GM23338 (cell line): ENCODE measurements around the gene ETV1. TPM values are rescaled to one million over a fixed set of nuclear protein-coding genes. Genes with fewer than 3 reads are reported as not detected.
A peak's percentile ranks its signal among the peaks of the same experiment; 100 is the strongest.

Experiments used
- ATAC-seq: fragments of 200-7000 bp; cut with Tn5 transposase; 3 replicates; pipeline ENCODE4 v1.9.1; 2020
- DNase-seq: peaks from one replicate; pipeline ENCODE4 v3.0.0-alpha.2; 2015; ENCODE audit warnings: low spot score
- H2AFZ ChIP-seq: fragments of 200-600 bp; sonication (generic); 2 replicates; pipeline ENCODE4 v1.8.0; 2016; ENCODE audit warnings: antibody characterized with exemption, mild to moderate bottlenecking, moderate library complexity
- H3F3A ChIP-seq: fragments of 200-600 bp; sonication (generic); replicated peaks from 2 replicates; pipeline ENCODE4 v1.8.0; 2017; ENCODE audit warnings: antibody characterized with exemption, mixed run types, low read depth
- H3K27ac ChIP-seq: fragments of 200-600 bp; sonication (generic); 2 replicates; pipeline ENCODE4 v1.6.1; 2016; ENCODE audit warnings: low read depth
- H3K27me3 ChIP-seq: fragments of 200-600 bp; sonication (generic); 2 replicates; pipeline ENCODE4 v1.8.0; 2016; ENCODE audit warnings: mild to moderate bottlenecking, mixed run types, moderate library complexity; ENCODE audit not compliant: insufficient read depth
- H3K36me3 ChIP-seq: fragments of 200-600 bp; sonication (generic); 2 replicates; pipeline ENCODE4 v1.8.0; 2016; ENCODE audit warnings: mild to moderate bottlenecking; ENCODE audit not compliant: insufficient read depth
- H3K4me1 ChIP-seq: fragments of 200-600 bp; sonication (generic); 2 replicates; pipeline ENCODE4 v1.8.0; 2016; ENCODE audit warnings: mild to moderate bottlenecking, moderate library complexity; ENCODE audit not compliant: insufficient read depth
- H3K4me2 ChIP-seq: fragments of 200-600 bp; sonication (generic); 2 replicates; pipeline ENCODE4 v1.7.1; 2017; ENCODE audit warnings: mixed run types
- H3K4me3 ChIP-seq: fragments of 200-600 bp; sonication (generic); 2 replicates; pipeline ENCODE4 v1.6.1; 2016; ENCODE audit warnings: mixed run types
- H3K79me2 ChIP-seq: fragments of 200-600 bp; sonication (generic); replicated peaks from 2 replicates; pipeline ENCODE4 v1.8.0; 2017; ENCODE audit warnings: mild to moderate bottlenecking; ENCODE audit not compliant: insufficient read depth
- H3K9me2 ChIP-seq: fragments of 200-600 bp; sonication (generic); 2 replicates; pipeline ENCODE4 v1.8.0; 2017; ENCODE audit not compliant: insufficient read depth
- H4K20me1 ChIP-seq: fragments of 200-600 bp; sonication (generic); replicated peaks from 2 replicates; pipeline ENCODE4 v1.8.0; 2017; ENCODE audit warnings: mild to moderate bottlenecking; ENCODE audit not compliant: insufficient read depth
- H3K27ac Mint-ChIP-seq: 2 replicates; pipeline ENCODE4 v1.8.0; 2020; ENCODE audit warnings: inconsistent platforms, mild to moderate bottlenecking, moderate library complexity, mixed read lengths
- H3K27me3 Mint-ChIP-seq: 3 replicates; pipeline ENCODE4 v1.8.0; 2022; ENCODE audit warnings: low read depth, mild to moderate bottlenecking, moderate library complexity, mixed read lengths, inconsistent platforms; ENCODE audit not compliant: insufficient read depth, poor library complexity
- H3K36me3 Mint-ChIP-seq: 3 replicates; pipeline ENCODE4 v1.8.0; 2021; ENCODE audit warnings: low read depth, mild to moderate bottlenecking, inconsistent platforms, moderate library complexity, mixed read lengths
- H3K4me1 Mint-ChIP-seq: 3 replicates; pipeline ENCODE4 v1.8.0; 2020; ENCODE audit warnings: mild to moderate bottlenecking, inconsistent platforms, mixed read lengths
- H3K4me3 Mint-ChIP-seq: 3 replicates; pipeline ENCODE4 v1.8.0; 2021; ENCODE audit warnings: moderate library complexity, mild to moderate bottlenecking, inconsistent platforms, mixed read lengths
- H3K9me3 Mint-ChIP-seq: 3 replicates; pipeline ENCODE4 v1.8.0; 2020; ENCODE audit warnings: moderate library complexity, mild to moderate bottlenecking, inconsistent platforms, mixed read lengths
- CREB1 ChIP-seq: fragments of 250-450 bp; sonication (Bioruptor Pico); IDR thresholded peaks from 2 replicates; pipeline ENCODE4 v1.5.0; 2020; ENCODE audit warnings: low read depth, mild to moderate bottlenecking, moderate library complexity
- ETS1 ChIP-seq: IDR thresholded peaks from 2 replicates; pipeline ENCODE4 v1.6.1; 2016; ENCODE audit warnings: antibody characterized with exemption
- EZH2 ChIP-seq: fragments of 200-600 bp; sonication (generic); IDR thresholded peaks from one replicate; pipeline ENCODE4 v1.8.0; 2017; ENCODE audit warnings: antibody characterized with exemption, mild to moderate bottlenecking, low read depth; ENCODE audit not compliant: unreplicated experiment
- EZH2phosphoT487 ChIP-seq: fragments of 200-600 bp; sonication (generic); IDR thresholded peaks from one replicate; pipeline ENCODE4 v1.8.1; 2018; ENCODE audit warnings: antibody characterized with exemption; ENCODE audit not compliant: unreplicated experiment
- JUNB ChIP-seq: IDR thresholded peaks from one replicate; pipeline ENCODE4 v1.6.1; 2016; ENCODE audit warnings: antibody characterized with exemption; ENCODE audit not compliant: unreplicated experiment
- NANOG ChIP-seq: IDR thresholded peaks from 2 replicates; pipeline ENCODE4 v1.6.1; 2016; ENCODE audit warnings: antibody characterized with exemption, borderline replicate concordance
- POLR2AphosphoS5 ChIP-seq: IDR thresholded peaks from 2 replicates; pipeline ENCODE4 v1.6.1; 2016; ENCODE audit warnings: antibody characterized with exemption, low read depth
- REST ChIP-seq: IDR thresholded peaks from one replicate; pipeline ENCODE4 v1.6.1; 2018; ENCODE audit warnings: antibody characterized with exemption; ENCODE audit not compliant: unreplicated experiment
- ZNF114 ChIP-seq: fragments of 250-450 bp; sonication (Bioruptor Pico); IDR thresholded peaks from 2 replicates; pipeline ENCODE4 v1.5.0; 2020; ENCODE audit warnings: mild to moderate bottlenecking, moderate library complexity
- ZNF331 ChIP-seq: fragments of 250-450 bp; sonication (Bioruptor Pico); IDR thresholded peaks from 2 replicates; pipeline ENCODE4 v1.5.0; 2020; ENCODE audit warnings: low read depth, mild to moderate bottlenecking, moderate library complexity
- ZNF462 ChIP-seq: fragments of 250-450 bp; sonication (Bioruptor Pico); IDR thresholded peaks from 2 replicates; pipeline ENCODE4 v1.5.0; 2020; ENCODE audit warnings: mild to moderate bottlenecking, moderate library complexity
- polyA plus RNA-seq: library from polyadenylated mRNA; unstranded; fragments of >200 nt; fragmentation: Nextera tagmentation; extraction: Ambion mirVana; gene quantifications from 2 replicates; pipeline ENCODE4 v1.2.1, GENCODE V29; 2016
- total RNA-seq: library from RNA; depleted of rRNA; stranded (reverse); fragments of >200 nt; shearing (Covaris generic); gene quantifications from 2 replicates; pipeline ENCODE4 v1.2.3, GENCODE V29; 2014

The ETV1 gene
- total and polyA plus RNA-seq, 2 experiments from 2014 or later: 49.4 to 61.9 TPM

- no peak for TF ChIP-seq REST
- TF ChIP-seq ZNF331 (CRISPR knock-in tag): no peak
- no peak for TF ChIP-seq ETS1
Observed at GRCh38 chr7:13921062-13921461, 68.4 kb downstream of the ETV1 start (continued).

- H3K27ac ChIP-seq: peak overlapping the region; percentile 30
- no peaks in the 10 kb centered on the region for H3K36me3 ChIP-seq
- H3K4me3 Mint-ChIP-seq: no peak overlapping the region
- H2AFZ ChIP-seq: no peak overlapping the region
- no peaks in the 10 kb centered on the region; the same call in 2 of the 3 replicates for H3K9me3 Mint-ChIP-seq
- H3K36me3 Mint-ChIP-seq: peaks cover 56% of the 10 kb centered on the region
- H3K4me3 ChIP-seq: no peak overlapping the region
- H3K27me3 ChIP-seq: no peaks in the 10 kb centered on the region
- peak; percentile 18 for DNase-seq
- ATAC-seq: peak; percentile 40; the same call in 2 of the 3 replicates
- no peaks in the 10 kb centered on the region for H3K9me2 ChIP-seq
- peaks cover 10% of the 10 kb centered on the region; the same call in 2 of the 3 replicates for H3K4me1 Mint-ChIP-seq
- no peaks in the 10 kb centered on the region; the same call in 1 of the 2 replicates for H3K79me2 ChIP-seq
- no peak overlapping the region for H3K4me2 ChIP-seq
- H3K27me3 Mint-ChIP-seq: peaks cover 3% of the 10 kb centered on the region
- TF ChIP-seq CREB1 (CRISPR knock-in tag) (no peak), POLR2AphosphoS5 (no peak), ZNF462 (CRISPR knock-in tag) (no peak), ZNF114 (CRISPR knock-in tag) (no peak), EZH2 (no peak), NANOG (no peak), EZH2phosphoT487 (no peak), ZNF331 (CRISPR knock-in tag) (no peak), ETS1 (no peak), JUNB (no peak)
- peaks cover 10% of the 10 kb centered on the region for H3K4me1 ChIP-seq
- no peaks in the 10 kb centered on the region for H3F3A ChIP-seq
- H3K27ac Mint-ChIP-seq: peak overlapping the region; percentile 64
- no peaks in the 10 kb centered on the region for H4K20me1 ChIP-seq
Observed at GRCh38 chr7:13920053-13920697, 69.3 kb downstream of the ETV1 start.
